NB4 (cell line): ENCODE measurements around the gene VASN.

ENCODE experiments used
- POLR2A ChIP-seq: IDR thresholded peaks from 2 replicates; pipeline ENCODE4 v1.6.1; 2011; ENCODE audit warnings: mild to moderate bottlenecking; ENCODE audit not compliant: insufficient read length; ENCODE audit errors: extremely low read depth
- TF ChIP-seq, protein P1 (sequence below): IDR thresholded peaks from one replicate; pipeline ENCODE4 v1.5.1; 2012; ENCODE audit warnings: low read depth, low read length

DNA sequence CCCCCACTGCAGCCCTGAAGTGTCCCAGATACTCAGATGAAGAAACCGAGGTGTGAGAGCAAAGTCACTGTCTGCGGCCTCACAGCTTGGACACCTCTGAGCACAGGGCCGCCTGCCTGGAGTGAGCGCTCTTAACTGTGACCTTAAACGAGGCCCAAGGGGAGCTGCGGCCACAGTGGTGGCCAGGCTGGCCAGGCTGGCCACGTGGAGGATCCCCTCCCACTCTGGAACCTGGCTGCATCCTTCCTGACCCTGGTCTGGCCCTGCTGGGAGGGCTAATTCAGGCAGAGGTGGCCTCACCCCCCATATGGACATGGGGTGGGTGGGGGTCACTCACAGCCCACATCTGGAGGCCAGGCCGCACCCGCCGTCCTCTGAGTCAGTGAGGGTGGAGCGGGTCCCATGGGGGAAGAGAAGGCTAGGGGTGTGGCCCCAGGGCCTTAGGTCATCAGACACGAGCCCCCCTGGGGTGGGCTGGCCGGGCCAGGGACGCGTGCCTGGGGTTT, 6.6 kb downstream of the VASN start:
- TF ChIP-seq, protein P1, sequence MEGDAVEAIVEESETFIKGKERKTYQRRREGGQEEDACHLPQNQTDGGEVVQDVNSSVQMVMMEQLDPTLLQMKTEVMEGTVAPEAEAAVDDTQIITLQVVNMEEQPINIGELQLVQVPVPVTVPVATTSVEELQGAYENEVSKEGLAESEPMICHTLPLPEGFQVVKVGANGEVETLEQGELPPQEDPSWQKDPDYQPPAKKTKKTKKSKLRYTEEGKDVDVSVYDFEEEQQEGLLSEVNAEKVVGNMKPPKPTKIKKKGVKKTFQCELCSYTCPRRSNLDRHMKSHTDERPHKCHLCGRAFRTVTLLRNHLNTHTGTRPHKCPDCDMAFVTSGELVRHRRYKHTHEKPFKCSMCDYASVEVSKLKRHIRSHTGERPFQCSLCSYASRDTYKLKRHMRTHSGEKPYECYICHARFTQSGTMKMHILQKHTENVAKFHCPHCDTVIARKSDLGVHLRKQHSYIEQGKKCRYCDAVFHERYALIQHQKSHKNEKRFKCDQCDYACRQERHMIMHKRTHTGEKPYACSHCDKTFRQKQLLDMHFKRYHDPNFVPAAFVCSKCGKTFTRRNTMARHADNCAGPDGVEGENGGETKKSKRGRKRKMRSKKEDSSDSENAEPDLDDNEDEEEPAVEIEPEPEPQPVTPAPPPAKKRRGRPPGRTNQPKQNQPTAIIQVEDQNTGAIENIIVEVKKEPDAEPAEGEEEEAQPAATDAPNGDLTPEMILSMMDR: no peak
- no peak for TF ChIP-seq POLR2A
